Peyer's patch (tissue), 4 donors: Measurements from ENCODE around the gene TOP2B. TPM values are rescaled to one million over a fixed set of nuclear protein-coding genes. Genes with fewer than 3 reads are reported as not detected.

Source experiments
- DNase-seq, 3 donors: peaks; one replicate each; pipeline ENCODE4 v3.0.0-alpha.2; 2017 to 2019
- H3K27ac ChIP-seq, 4 donors: fragments of 200-600 bp; sonication (generic); one replicate each; pipeline ENCODE4 v1.5.1; 2016 to 2019
- H3K27me3 ChIP-seq, 2 donors: fragments of 200-600 bp; sonication (generic); one replicate each; pipeline ENCODE4 v1.5.1; 2019
- H3K36me3 ChIP-seq, 3 donors: fragments of 200-600 bp; sonication (generic); one replicate each; pipeline ENCODE4 v1.5.1; 2016 to 2019
- H3K4me1 ChIP-seq, 4 donors: fragments of 200-600 bp; sonication (generic); one replicate each; pipeline ENCODE4 v1.5.1; 2016 to 2019
- H3K4me3 ChIP-seq, 4 donors: fragments of 200-600 bp; sonication (generic); 1 replicate in 3 of 4; 2 replicates in 1 of 4; pipeline ENCODE4 v1.5.1; 2016 to 2019; ENCODE audit warnings: mild to moderate bottlenecking in 1 of 4
- H3K9me3 ChIP-seq, 4 donors: fragments of 200-600 bp; sonication (generic); one replicate each; pipeline ENCODE4 v1.5.1; 2016 to 2019; ENCODE audit warnings: mild to moderate bottlenecking in 1 of 4
- CTCF ChIP-seq, 6 experiments: fragments of 450-650 bp in 4 of 6; fragments of 200-600 bp in 2 of 6; sonication (generic) in 1 of 6; IDR thresholded peaks; one replicate each; pipeline ENCODE4 v1.5.1; 2017 to 2019; ENCODE audit warnings: antibody characterized with exemption in 6 of 6, mild to moderate bottlenecking in 3 of 6, moderate library complexity in 1 of 6
- POLR2A ChIP-seq, 2 donors: fragments of 450-650 bp; IDR thresholded peaks; one replicate each; pipeline ENCODE4 v1.5.1; 2017; ENCODE audit warnings: antibody characterized with exemption in 2 of 2, mild to moderate bottlenecking in 2 of 2, moderate library complexity in 2 of 2
- total RNA-seq, 4 donors: library from RNA; depleted of rRNA; stranded (reverse); fragments of >200 nt; gene quantifications; one replicate each; pipeline ENCODE4 v1.1.0, GENCODE V29; 2016

Gene TOP2B
- total RNA-seq, 4 donors from 2014 or later: 70.4 to 198 (median 73.8) TPM

DNA sequence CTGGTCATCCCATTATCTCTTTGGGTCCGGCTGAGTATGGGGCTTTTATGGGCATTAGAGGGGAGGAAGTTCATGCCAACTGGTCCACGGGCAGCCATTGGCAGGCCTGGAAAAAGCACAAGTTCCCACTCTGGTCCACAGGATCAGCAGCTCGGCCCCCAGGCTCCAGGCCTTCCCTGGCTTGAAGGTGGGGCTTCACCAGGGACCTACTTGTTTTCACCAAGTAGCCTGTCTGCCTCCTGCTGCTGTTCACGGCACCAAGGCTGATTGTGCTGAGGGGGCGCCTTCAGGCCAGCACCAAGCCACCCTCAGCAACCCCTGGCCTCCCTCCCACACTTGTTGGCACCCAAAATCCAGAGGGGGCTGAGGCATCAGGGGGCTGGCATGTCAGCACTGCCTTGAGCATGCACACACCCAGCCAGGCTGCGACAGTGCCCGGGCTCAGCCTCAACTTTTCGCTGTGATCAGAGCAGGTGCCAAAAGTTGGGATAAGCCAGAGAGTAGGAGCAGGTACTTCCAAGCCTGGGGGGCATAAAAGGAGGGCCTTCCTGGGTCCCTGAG is 9.1 kb upstream of the TOP2B start:
- Histone ChIP-seq H3K27me3 (no peaks in the 10 kb centered on the region), H3K4me3 (no peak overlapping the region), H3K36me3 (no peaks in the 10 kb centered on the region), H3K27ac (no peak overlapping the region), H3K9me3 (peaks cover 0 to 8% (median 0%) of the 10 kb centered on the region in 4 donors), H3K4me1 (no peaks in the 10 kb centered on the region)
- TF ChIP-seq POLR2A (IDR thresholded peaks at IDR 0.05): no peak
- no peak for DNase-seq

- DNase-seq: peak in 2 of 3 donors; percentile 61 to 71
- Histone ChIP-seq H3K36me3 (no peaks in the 10 kb centered on the region), H3K4me3 (peak overlapping the region; percentile 89 to 97 (median 90)), H3K27me3 (no peaks in the 10 kb centered on the region), H3K4me1 (peaks cover 0 to 21% (median under 1%) of the 10 kb centered on the region in 4 donors), H3K27ac (peak overlapping the region; percentile 95 to 100 (median 99)), H3K9me3 (no peaks in the 10 kb centered on the region)
- no peak for TF ChIP-seq POLR2A (IDR thresholded peaks at IDR 0.05)
- no peak for TF ChIP-seq CTCF (IDR thresholded peaks at IDR 0.05)
Measured at GRCh38 chr3:25665315-25666280, 891 bp upstream of the TOP2B start.

DNA sequence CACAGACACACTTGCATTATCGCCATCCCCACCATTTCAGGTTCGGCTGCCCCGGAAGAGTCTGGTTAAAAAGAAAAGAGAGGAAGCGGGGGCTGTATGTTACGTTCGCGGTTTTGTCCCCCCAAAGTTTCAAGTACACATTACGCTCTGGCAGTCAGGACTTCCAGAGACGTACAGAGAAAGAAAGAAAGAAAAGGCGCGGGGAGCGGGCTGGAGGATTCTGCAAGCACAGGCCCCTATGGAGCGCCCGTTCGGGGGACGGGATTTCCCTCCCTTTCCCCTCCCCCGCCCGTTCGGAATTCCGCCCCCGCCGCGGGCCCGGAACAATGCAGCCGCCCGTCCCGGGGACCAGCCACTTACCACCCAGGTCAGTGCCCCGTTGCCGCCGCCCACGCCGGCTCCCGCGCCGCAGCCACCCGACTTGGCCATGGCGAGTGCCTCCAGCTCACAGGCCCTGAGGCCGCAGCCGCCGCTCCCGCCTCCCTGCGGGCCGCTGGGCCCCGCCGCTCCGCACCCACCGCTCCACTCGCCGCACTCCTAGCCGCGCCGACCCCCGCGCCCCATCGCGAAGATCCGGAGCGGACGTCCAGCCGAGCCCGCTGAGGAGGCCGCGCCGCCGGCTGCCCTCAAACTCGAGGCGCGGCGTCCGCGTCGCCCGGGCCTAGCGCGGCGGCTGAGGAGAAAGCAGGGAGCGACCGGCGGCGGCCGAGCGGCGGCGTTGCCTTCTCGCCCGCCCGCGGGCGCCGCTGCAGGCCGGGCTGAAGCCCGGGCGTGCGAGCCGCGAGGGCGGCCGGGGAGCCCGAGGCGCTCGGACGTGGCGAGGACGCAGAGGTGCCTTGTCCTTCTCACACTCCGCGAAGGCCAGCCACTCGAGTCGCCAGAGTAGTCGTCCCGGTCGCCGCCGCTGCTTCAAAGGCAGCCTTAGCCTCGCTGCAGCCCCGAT is 567 bp downstream of the TOP2B start:
- peak overlapping the region; percentile 89 to 97 (median 90) for H3K4me3 ChIP-seq
- no peaks in the 10 kb centered on the region for H3K27me3 ChIP-seq
- TF ChIP-seq CTCF (IDR thresholded peaks at IDR 0.05) (no peak), POLR2A (IDR thresholded peaks at IDR 0.05) (no peak)
- H3K9me3 ChIP-seq: no peaks in the 10 kb centered on the region
- peaks cover 0 to 23% (median 6%) of the 10 kb centered on the region in 4 donors for H3K4me1 ChIP-seq
- peak overlapping the region; percentile 95 to 100 (median 99) for H3K27ac ChIP-seq
- no peaks in the 10 kb centered on the region for H3K36me3 ChIP-seq
- peak; percentile 71 to 87 (median 86) for DNase-seq

DNA sequence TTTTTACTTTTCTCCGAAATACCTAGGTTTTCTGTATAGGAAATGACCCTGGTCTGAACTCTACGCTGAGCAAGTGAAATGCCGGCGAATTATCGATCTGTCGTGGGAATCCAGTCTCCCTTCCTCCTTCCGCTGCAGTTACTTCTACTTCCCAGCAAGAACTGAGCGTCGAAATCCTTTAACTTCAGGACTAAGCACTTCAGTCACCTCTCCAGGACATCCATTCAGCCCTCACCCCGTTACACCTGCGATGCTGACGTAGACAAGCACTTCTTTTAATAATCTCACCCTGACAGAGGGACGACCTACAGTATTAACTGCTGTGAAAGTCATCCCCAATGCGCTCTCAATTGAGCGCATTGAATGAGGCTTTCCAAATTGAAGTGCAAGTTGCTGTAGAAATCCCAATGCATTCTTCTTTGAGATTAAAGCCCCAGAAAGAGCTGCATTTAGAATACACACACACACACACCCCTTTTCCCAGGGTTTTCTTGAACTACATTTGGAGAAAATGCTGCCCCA is 1.3 kb downstream of the TOP2B start:
- Histone ChIP-seq H3K4me3 (peak overlapping the region; percentile 89 to 97 (median 90)), H3K4me1 (peaks cover 0 to 27% (median 6%) of the 10 kb centered on the region in 4 donors), H3K27ac (peak overlapping the region; percentile 95 to 100 (median 99)), H3K9me3 (no peaks in the 10 kb centered on the region), H3K27me3 (no peaks in the 10 kb centered on the region), H3K36me3 (no peaks in the 10 kb centered on the region)
- TF ChIP-seq POLR2A (IDR thresholded peaks at IDR 0.05) (no peak), CTCF (IDR thresholded peaks at IDR 0.05) (no peak)
- DNase-seq: peak in 2 of 3 donors; percentile 24 to 55

DNA sequence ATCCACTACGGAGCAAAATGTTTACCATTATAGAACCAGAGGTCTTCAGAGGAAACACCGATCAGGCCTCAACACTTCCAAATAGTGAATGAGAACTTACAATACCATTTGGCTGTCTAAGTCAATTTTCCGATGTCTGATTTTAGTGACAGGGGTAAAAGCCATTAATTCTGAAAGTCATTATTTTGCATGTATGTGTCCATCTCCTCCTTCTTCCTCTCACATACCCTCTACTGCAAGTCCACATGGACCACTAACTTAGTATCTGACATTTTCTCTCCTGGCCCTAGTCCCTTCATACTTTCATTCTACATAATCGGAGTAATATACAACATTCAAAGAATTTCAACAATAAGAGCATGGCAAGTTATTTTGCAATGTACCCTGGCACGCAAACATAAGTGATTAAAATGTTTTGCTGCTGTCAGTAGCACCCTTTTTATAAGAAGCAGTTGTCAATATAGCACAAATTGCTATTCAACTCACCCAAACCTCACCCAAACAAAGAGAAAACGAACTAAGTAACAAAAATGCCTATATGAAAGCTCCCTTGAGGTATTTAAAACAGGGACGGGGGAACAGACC is 1.9 kb downstream of the TOP2B start:
- no peak for DNase-seq
- Histone ChIP-seq H3K36me3 (no peaks in the 10 kb centered on the region), H3K27ac (peak overlapping the region; percentile 95 to 100 (median 99)), H3K4me1 (peaks cover 0 to 27% (median 6%) of the 10 kb centered on the region in 4 donors), H3K4me3 (peak overlapping the region; percentile 89 to 97 (median 90)), H3K27me3 (no peaks in the 10 kb centered on the region), H3K9me3 (no peaks in the 10 kb centered on the region)
- TF ChIP-seq POLR2A (IDR thresholded peaks at IDR 0.05): no peak
- TF ChIP-seq CTCF (IDR thresholded peaks at IDR 0.05): no peak
